ENCODE data around the gene KCNMB1. TPM values are rescaled to one million over a fixed set of nuclear protein-coding genes. Genes with fewer than 3 reads are reported as not detected.
A peak's percentile ranks its signal among the peaks of the same experiment; 100 is the strongest.

Gene KCNMB1, protein sequence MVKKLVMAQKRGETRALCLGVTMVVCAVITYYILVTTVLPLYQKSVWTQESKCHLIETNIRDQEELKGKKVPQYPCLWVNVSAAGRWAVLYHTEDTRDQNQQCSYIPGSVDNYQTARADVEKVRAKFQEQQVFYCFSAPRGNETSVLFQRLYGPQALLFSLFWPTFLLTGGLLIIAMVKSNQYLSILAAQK
- not detected for total RNA-seq

DNA sequence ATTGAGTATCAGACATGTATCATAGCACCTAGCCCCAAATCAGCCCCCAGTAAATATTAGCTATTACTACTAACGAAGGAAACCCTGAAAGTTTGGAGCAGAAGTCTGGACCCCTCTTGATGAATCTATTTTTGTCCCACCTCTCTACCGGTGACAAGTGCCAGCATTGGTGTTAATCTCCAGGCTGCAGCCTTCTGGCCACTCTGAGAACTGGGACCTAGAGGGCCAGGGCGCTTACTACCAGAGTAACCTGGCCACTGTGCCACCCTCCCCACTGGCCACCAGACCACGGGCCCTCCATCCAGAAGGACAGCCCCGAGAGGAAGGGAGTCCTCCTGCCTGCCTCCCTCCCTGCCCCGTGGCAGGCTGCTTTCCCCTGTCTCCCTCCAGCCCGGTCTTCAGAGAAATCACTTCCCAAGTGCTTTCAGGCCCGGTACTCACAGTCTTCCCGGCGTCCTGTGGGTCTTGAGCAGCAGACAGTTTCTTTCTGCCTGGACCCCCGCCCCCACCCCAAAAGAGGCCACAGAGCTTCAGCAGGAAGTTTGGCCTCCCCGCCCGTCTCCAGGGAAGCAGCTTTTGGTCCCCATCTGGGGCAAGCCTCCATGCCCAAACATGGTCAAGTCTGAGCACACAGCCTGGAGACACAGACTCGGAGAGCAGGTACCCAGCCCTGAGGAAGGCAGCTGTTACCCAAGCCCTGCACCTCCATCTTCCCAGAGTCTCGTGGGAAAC lies at the start of gene KCNMB1:
Gene KCNMB1 (minus strand): TSS at position 550 of the 732 bp plus-strand sequence. CDS start 3,920 bp downstream, outside the sequence.
- H3K27ac Mint-ChIP-seq: no peak within 1 kb of the TSS
- H3K4me1 Mint-ChIP-seq (ENCODE audit: low read depth): peaks cover 14% of the 10 kb centered on the region
- H3K9me3 Mint-ChIP-seq: no peaks in the 10 kb centered on the region
- POLR2A ChIA-PET: no interaction called here
- CTCF ChIA-PET: interaction anchor here (0.7 to 0.9 kb wide), 2 partner anchors 22 to 204 kb away, joined by 3 to 5 read pairs; no protein-coding TSS in a partner anchor
- H3K4me3 Mint-ChIP-seq: no peak within 1 kb of the TSS
- H3K27me3 Mint-ChIP-seq: peaks cover 3% of the 10 kb centered on the region
- intact Hi-C loops (cut with micrococcal nuclease): no loop called here
- no peaks in the 10 kb centered on the region for H3K36me3 Mint-ChIP-seq
- DNase-seq: no peak

DNA sequence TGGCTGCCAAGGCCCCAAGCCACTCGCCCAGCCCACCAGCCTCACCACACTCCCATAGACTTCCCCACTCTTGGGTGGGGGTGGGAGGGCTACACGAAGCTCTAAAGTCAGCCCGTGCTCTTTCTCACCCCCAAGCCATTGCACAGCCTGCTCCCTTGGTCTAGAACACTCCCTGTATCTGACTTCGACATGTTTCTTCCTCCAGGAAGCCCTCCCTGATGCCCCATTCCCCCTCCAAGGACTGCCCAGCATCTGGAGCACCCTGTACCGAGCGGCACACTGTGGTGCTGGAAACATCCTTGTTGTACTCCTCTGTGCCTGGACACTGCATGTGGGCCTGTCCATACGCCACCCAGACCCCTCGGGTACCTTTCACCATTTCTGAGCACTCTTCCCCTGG lies 49.4 kb upstream of the KCNMB1 start:
- POLR2A ChIA-PET: no interaction called here

DNA sequence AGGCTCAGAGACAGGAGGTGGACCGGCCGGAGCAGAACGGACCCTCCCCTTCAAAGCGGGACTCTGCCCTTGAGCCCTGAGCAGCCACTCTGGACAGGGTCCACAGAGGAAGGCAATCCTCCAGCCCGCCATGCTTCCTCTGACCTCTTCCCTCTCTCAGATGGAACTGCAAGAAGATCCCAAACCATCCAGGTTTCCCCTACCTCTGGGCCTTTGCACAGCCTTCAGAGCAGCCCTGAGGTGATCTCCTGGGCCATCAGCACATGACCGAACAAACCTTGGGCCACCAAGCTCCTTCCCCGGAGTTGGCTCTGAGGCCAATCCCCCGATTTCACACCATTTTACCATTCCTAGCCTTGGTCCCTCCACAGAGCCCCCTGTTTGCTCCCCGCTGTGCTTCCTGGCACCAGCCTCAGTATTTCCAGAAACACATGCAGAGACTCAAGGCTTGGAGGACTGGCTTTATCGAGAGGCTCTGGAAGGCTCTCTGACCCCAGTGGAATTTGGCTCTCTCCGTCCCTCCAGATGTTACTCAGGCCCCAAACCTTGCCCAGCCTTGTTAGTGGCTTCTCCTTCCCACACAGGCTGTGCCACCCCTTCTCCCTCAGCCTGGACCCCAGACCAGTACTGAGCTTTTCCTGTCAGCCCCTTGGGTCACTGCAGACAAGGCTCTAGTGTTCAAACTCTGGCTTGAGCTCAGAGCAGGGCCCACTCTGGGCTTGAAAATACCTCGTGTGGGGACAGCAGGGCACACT lies 48.6 kb upstream of the KCNMB1 start:
- DNase-seq: no peak
- H3K27ac Mint-ChIP-seq: no peak overlapping the region
- ChIA-PET CTCF (interaction anchor here (1.2 to 1.6 kb wide), 5 partner anchors 11 to 200 kb away, joined by 3 to 9 read pairs (median 4); no protein-coding TSS in a partner anchor), POLR2A (no interaction called here)
- no peak overlapping the region for H3K4me3 Mint-ChIP-seq
- H3K9me3 Mint-ChIP-seq: no peaks in the 10 kb centered on the region
- no peaks in the 10 kb centered on the region for H3K27me3 Mint-ChIP-seq
- no peaks in the 10 kb centered on the region for H3K4me1 Mint-ChIP-seq (ENCODE audit: low read depth)
- no peaks in the 10 kb centered on the region for H3K36me3 Mint-ChIP-seq
- intact Hi-C loops (cut with micrococcal nuclease): no loop called here

More for the DNA sequence above, 49.4 kb upstream of the KCNMB1 start:
- Mint-ChIP-seq H3K27ac (no peak overlapping the region), H3K36me3 (no peaks in the 10 kb centered on the region), H3K27me3 (no peaks in the 10 kb centered on the region), H3K9me3 (no peaks in the 10 kb centered on the region), H3K4me3 (no peak overlapping the region), H3K4me1 (ENCODE audit: low read depth) (no peaks in the 10 kb centered on the region)
- intact Hi-C loops (cut with micrococcal nuclease): no loop called here
- CTCF ChIA-PET: interaction anchor here (0.9 to 1.6 kb wide), 6 partner anchors 11 to 199 kb away, joined by 3 to 9 read pairs (median 4); no protein-coding TSS in a partner anchor
- no peak for DNase-seq

DNA sequence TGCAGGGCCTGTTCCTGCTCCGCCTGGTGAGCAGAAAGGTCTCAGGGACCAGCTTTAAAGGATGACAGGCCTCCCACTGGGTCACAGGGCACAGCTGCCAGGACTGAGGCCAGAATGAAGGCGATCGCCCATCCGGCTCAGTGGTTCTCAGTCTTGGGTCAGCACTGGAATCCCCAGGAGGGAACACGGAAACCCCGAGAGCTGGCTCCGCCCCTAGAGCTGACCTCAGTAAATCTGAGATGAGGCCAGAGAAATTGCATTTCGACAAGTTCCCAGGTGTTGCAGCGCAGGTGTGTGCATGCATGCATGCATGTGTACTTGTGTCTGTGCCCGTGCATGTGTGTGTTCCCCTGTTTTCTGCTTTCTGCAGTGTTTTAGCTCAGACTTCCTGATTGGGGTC lies 47.2 kb upstream of the KCNMB1 start:
- peaks cover 3% of the 10 kb centered on the region for H3K27me3 Mint-ChIP-seq
- no peaks in the 10 kb centered on the region for H3K4me1 Mint-ChIP-seq (ENCODE audit: low read depth)
- no peaks in the 10 kb centered on the region for H3K9me3 Mint-ChIP-seq
- no peak overlapping the region for H3K27ac Mint-ChIP-seq
- DNase-seq: no peak
- POLR2A ChIA-PET: no interaction called here
- intact Hi-C loops (cut with micrococcal nuclease): no loop called here
- CTCF ChIA-PET: interaction anchor here (0.6 to 6.6 kb wide), 7 partner anchors 16 to 202 kb away, joined by 3 to 145 read pairs (median 5); no protein-coding TSS in a partner anchor
- no peaks in the 10 kb centered on the region for H3K36me3 Mint-ChIP-seq
- no peak overlapping the region for H3K4me3 Mint-ChIP-seq

DNA sequence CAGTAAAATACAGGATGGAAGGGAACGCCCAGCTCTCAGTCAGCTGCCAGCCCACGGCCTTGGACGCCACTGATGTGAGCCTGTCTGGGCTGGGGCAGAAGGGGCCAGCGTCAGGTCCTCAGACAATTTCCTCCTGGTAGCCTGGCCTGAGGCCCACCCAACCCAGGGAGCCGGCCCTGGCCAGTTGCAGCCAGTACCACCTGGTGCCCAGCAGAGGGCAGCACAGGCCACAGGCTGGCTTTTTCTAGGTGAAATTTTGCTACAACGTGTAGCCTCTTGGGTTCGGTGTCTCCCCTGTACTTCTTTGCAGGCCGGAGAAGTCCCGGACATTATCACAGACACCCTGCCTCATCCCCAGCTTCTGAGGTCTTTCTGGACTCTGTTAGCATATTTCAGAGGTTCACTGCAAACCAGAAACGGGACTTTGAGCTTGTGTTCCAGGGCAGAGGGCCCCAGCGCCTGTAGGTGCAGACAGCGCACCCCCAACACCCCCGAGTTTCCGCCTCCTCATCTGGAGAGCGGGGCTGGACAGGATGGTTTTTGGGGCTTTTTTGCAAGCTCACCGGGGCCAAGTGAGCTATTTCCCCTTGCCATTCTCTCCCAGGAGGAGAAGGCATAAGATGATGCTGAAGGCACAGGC lies 45.9 kb upstream of the KCNMB1 start:
- Mint-ChIP-seq H3K4me3 (no peak overlapping the region), H3K4me1 (ENCODE audit: low read depth) (no peaks in the 10 kb centered on the region), H3K36me3 (no peaks in the 10 kb centered on the region), H3K27ac (no peak overlapping the region), H3K9me3 (no peaks in the 10 kb centered on the region), H3K27me3 (peaks cover 3% of the 10 kb centered on the region)
- intact Hi-C loops (cut with micrococcal nuclease): loop anchor here (1.0 kb wide), 2 partner anchors 188 to 198 kb away; no protein-coding TSS in a partner anchor
- peak; percentile 74 for DNase-seq
- POLR2A ChIA-PET: interaction anchor here (0.6 kb wide), 1 partner anchor 682 kb away, joined by 4 read pairs; no protein-coding TSS in a partner anchor
- CTCF ChIA-PET: interaction anchor here (0.6 to 6.6 kb wide), 37 partner anchors 9 to 492 kb away, joined by 3 to 145 read pairs (median 4); no protein-coding TSS in a partner anchor

DNA sequence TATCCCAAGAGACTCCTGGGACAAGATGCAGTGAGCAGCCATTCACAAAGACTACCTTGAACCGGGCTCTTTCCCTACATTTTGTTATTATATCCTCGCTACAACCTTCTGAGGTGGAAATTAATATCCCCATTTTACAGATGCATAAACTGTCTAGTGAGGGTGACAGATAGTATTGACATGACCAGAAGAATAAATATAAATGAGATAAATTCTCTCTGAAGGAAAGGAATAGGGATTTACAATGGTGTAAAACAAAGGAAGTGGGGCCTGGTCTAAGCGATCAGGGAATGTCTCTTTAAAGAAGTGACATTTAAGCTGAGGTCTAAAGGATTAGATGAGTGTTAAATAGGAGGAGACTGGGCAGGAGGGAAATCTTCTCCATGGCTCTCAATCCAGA lies 43.5 kb upstream of the KCNMB1 start:
- H3K27me3 Mint-ChIP-seq: peaks cover 4% of the 10 kb centered on the region
- no peak for DNase-seq
- ChIA-PET POLR2A (no interaction called here), CTCF (interaction anchor here (1.0 to 6.6 kb wide), 5 partner anchors 8 to 201 kb away, joined by 4 to 145 read pairs (median 13); no protein-coding TSS in a partner anchor)
- no peaks in the 10 kb centered on the region for H3K36me3 Mint-ChIP-seq
- no peaks in the 10 kb centered on the region for H3K4me1 Mint-ChIP-seq (ENCODE audit: low read depth)
- no peak overlapping the region for H3K4me3 Mint-ChIP-seq
- intact Hi-C loops (cut with micrococcal nuclease): no loop called here
- no peak overlapping the region for H3K27ac Mint-ChIP-seq
- no peaks in the 10 kb centered on the region for H3K9me3 Mint-ChIP-seq

DNA sequence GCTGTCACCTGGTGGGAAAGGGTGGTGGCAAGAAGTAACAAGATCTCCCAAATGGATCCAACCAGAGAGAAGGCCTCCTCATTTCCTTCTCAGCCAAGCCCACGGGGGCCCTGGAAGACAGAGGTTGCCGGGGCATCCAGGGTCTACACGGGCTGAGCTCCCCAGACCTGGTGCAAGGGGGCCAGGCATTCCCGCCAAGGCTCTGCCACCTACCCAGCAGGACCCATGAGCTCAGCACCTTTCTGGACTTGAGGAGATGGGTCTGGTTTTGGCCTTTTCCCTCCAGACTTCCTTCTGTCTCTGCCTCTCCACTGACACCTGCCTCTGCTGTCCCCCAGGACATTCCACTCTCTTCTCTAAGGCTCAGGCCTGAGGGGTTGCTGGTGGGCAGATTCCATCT lies 42.4 kb upstream of the KCNMB1 start:
- Mint-ChIP-seq H3K9me3 (no peaks in the 10 kb centered on the region), H3K27ac (no peak overlapping the region), H3K4me3 (no peak overlapping the region), H3K36me3 (no peaks in the 10 kb centered on the region), H3K4me1 (ENCODE audit: low read depth) (no peaks in the 10 kb centered on the region), H3K27me3 (peaks cover 4% of the 10 kb centered on the region)
- intact Hi-C loops (cut with micrococcal nuclease): no loop called here
- CTCF ChIA-PET: interaction anchor here (1.0 to 6.6 kb wide), 4 partner anchors 11 to 206 kb away, joined by 3 to 145 read pairs (median 72); no protein-coding TSS in a partner anchor
- no peak for DNase-seq
- POLR2A ChIA-PET: no interaction called here

DNA sequence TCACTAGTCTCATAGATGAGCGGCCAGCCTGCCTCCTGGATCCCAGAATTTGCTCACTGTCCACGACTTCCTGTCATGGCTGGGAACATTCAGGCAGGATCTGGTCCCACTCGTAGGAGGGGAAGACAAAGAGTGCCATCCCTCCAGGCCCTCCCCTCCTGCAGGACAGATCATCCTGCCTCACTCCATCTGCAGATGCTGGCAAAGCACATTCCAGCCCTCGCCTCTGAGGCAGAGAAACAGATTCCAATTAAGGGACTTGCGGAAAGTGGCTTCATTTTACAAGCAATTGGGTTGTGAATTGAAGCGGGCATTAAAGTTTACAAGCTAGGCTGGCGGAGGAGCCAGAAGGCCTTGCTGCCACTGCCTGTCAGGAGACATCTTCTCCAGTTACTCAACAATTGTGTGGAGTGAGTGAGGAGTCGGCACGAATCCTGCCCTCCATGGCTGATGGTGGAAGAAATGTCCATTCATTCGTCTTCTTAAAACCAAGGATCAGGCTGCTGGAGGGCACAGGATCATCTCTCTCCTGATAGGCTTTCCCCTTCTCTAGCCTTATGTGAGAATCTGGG lies 41.8 kb upstream of the KCNMB1 start:
- ChIA-PET POLR2A (no interaction called here), CTCF (interaction anchor here (1.0 to 6.6 kb wide), 4 partner anchors 10 to 207 kb away, joined by 3 to 145 read pairs (median 72); no protein-coding TSS in a partner anchor)
- no peaks in the 10 kb centered on the region for H3K4me1 Mint-ChIP-seq (ENCODE audit: low read depth)
- no peak for DNase-seq
- peaks cover 4% of the 10 kb centered on the region for H3K27me3 Mint-ChIP-seq
- H3K9me3 Mint-ChIP-seq: no peaks in the 10 kb centered on the region
- no peak overlapping the region for H3K4me3 Mint-ChIP-seq
- intact Hi-C loops (cut with micrococcal nuclease): no loop called here
- H3K27ac Mint-ChIP-seq: no peak overlapping the region
- H3K36me3 Mint-ChIP-seq: no peaks in the 10 kb centered on the region

DNA sequence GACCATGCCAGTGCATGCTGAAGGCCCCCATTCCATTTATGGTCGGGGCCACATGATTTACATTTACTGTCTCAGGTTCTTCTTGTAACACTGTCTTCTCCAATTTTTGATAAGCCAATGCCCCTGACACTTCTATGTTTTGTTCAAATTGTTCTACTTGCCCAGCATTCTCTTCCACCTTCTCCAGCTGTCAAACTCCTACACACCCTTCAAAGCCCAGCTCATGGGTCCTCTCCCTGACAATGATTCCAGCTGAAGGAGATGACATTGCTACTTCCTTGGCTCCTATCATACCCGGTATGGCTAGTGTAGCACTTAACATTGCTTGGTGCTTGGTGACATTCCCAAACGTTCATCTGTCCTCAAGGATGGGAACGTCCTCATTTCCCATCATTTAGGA lies 41.1 kb upstream of the KCNMB1 start:
- CTCF ChIA-PET: interaction anchor here (1.1 to 6.6 kb wide), 2 partner anchors 9 to 203 kb away, joined by 3 to 141 read pairs; no protein-coding TSS in a partner anchor
- intact Hi-C loops (cut with micrococcal nuclease): no loop called here
- DNase-seq: no peak
- Mint-ChIP-seq H3K4me1 (ENCODE audit: low read depth) (no peaks in the 10 kb centered on the region), H3K27ac (no peak overlapping the region), H3K36me3 (no peaks in the 10 kb centered on the region), H3K9me3 (no peaks in the 10 kb centered on the region), H3K4me3 (no peak overlapping the region), H3K27me3 (peaks cover 4% of the 10 kb centered on the region)
- POLR2A ChIA-PET: no interaction called here

DNA sequence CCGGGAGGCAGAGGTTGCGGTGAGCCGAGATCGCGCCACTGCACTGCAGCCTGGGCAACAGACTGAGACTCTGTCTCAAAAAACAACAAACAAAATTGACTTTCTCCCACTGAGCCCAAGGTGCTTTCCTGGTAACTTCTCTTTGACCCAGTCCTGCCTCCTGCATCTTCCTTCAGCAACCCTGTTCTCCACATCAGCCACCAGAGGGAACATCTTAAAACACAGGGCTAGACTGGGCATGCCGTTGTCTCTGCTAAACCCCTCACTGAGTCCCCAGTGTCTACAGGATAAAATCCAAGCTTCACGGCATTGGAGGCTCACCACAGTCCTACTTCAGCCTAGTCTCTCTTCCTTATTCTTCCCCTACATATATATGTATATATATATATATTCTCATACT lies 39.8 kb upstream of the KCNMB1 start:
- intact Hi-C loops (cut with micrococcal nuclease): no loop called here
- Mint-ChIP-seq H3K27ac (no peak overlapping the region), H3K36me3 (no peaks in the 10 kb centered on the region), H3K4me3 (no peak overlapping the region), H3K9me3 (no peaks in the 10 kb centered on the region), H3K27me3 (peaks cover 4% of the 10 kb centered on the region), H3K4me1 (ENCODE audit: low read depth) (no peaks in the 10 kb centered on the region)
- POLR2A ChIA-PET: no interaction called here
- CTCF ChIA-PET: no interaction called here
- DNase-seq: no peak

DNA sequence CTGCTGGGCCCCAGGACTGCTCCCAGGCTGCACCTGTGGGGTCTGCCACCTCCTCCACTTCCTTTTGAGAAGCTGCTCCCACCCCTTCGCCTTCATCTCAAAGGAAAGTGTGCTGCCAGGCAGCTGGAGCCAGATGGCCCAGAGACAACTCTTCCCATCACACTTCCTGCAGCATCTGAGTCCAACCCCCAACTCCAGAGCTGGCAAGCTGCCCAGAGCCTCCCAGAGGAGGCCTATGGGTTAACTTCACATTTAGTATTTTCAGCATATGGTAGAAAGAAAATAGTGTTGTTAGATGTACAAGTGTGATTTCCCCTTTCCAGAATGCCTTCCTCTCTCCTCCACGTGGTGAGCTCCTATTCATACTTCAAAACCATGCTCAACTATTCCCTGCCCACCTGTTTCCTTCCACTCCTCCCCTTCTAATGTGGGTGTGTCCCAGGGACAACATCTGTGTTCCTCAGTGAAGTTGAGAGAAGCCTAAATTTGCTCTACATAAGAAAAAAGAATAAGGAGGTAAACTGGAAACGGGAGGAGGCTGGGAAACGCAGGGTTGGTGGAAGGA lies 38.6 kb upstream of the KCNMB1 start:
- ChIA-PET CTCF (interaction anchor here (0.6 to 4.7 kb wide), 7 partner anchors 7 to 206 kb away, joined by 3 to 31 read pairs (median 4); no protein-coding TSS in a partner anchor), POLR2A (no interaction called here)
- no peaks in the 10 kb centered on the region for H3K4me1 Mint-ChIP-seq (ENCODE audit: low read depth)
- H3K36me3 Mint-ChIP-seq: no peaks in the 10 kb centered on the region
- H3K27ac Mint-ChIP-seq: no peak overlapping the region
- intact Hi-C loops (cut with micrococcal nuclease): no loop called here
- no peak for DNase-seq
- no peak overlapping the region for H3K4me3 Mint-ChIP-seq
- peaks cover 4% of the 10 kb centered on the region for H3K27me3 Mint-ChIP-seq
- no peaks in the 10 kb centered on the region for H3K9me3 Mint-ChIP-seq

Data from activated CD4-positive, alpha-beta memory T cell treated with anti-CD3 and anti-CD28 coated beads for 36 hours (primary cell).